ENCODE data around the gene STK32C.

GRCh38 chr10:132182591-132182990, 125.2 kb downstream of the STK32C start:
- TF ChIP-seq POLR2A (IDR thresholded peaks at IDR 0.05) (no peak), CTCF (IDR thresholded peaks at IDR 0.05) (no peak)
